ENCODE data around the gene SAMD11.

The SAMD11 gene

GRCh38 chr1:918353-918752, 5.4 kb upstream of the SAMD11 start:
- no peak for DNase-seq (ENCODE audit: low read depth)

GRCh38 chr1:918843-919242, 4.9 kb upstream of the SAMD11 start:
- DNase-seq (ENCODE audit: low read depth) = no peak

GRCh38 chr1:919271-919872, 4.4 kb upstream of the SAMD11 start:
- no peak for DNase-seq (ENCODE audit: low read depth)

GRCh38 chr1:920010-920409, 3.7 kb upstream of the SAMD11 start:
- DNase-seq (ENCODE audit: low read depth) = no peak

GRCh38 chr1:920521-920920, 3.2 kb upstream of the SAMD11 start:
- DNase-seq (ENCODE audit: low read depth) = no peak

- DNase-seq (ENCODE audit: low read depth) = no peak
These were observed 2.5 kb upstream of the SAMD11 start for GRCh38 chr1:921011-921837.

- no peak for DNase-seq (ENCODE audit: low read depth)
These were observed 400 bp downstream of the SAMD11 start for GRCh38 chr1:923991-924655.

GRCh38 chr1:924656-925560, 1.2 kb downstream of the SAMD11 start:
- no peak for DNase-seq (ENCODE audit: low read depth)

GRCh38 chr1:925561-926421, 2.1 kb downstream of the SAMD11 start:
- no peak for DNase-seq (ENCODE audit: low read depth)

GRCh38 chr1:927234-927633, 3.5 kb downstream of the SAMD11 start:
- DNase-seq (ENCODE audit: low read depth) = no peak

GRCh38 chr1:927748-928147, 4.0 kb downstream of the SAMD11 start:
- DNase-seq (ENCODE audit: low read depth) = no peak

- DNase-seq (ENCODE audit: low read depth) = no peak
These were observed 5.3 kb downstream of the SAMD11 start for GRCh38 chr1:928825-929661.

GRCh38 chr1:929712-930632, 6.2 kb downstream of the SAMD11 start:
- DNase-seq (ENCODE audit: low read depth) = no peak

- no peak for DNase-seq (ENCODE audit: low read depth)
These were observed 7.0 kb downstream of the SAMD11 start for GRCh38 chr1:930633-931138.

- no peak for DNase-seq (ENCODE audit: low read depth)
These were observed 7.9 kb downstream of the SAMD11 start for GRCh38 chr1:931380-932172.

GRCh38 chr1:932173-932510, 8.4 kb downstream of the SAMD11 start:
- no peak for DNase-seq (ENCODE audit: low read depth)

GRCh38 chr1:932776-933602, 9.3 kb downstream of the SAMD11 start:
- DNase-seq (ENCODE audit: low read depth) = no peak

Measured in stimulated activated CD8-positive, alpha-beta memory T cell treated with anti-CD3 and anti-CD28 coated beads, Interleukin-12 subunit alpha, Interleukin-12 subunit beta, amount 100 ng/mL, for 4 hours (primary cell).